C1 segment of cervical spinal cord (tissue), 14 donors: Measurements from ENCODE around the gene KIF5B.
A peak's percentile ranks its signal among the peaks of the same experiment; 100 is the strongest.
"Not testable (repeated sequence)": the region's sequence is repeated elsewhere in the genome, so short reads cannot be mapped to it uniquely, and the experiment has no call there.

Experiments
- DNase-seq, 14 donors: peaks; one replicate each; lab custom pipeline; 2025; lab: John Stamatoyannopoulos, UW

KIF5B gene

GRCh38 chr10:32056136-32057035 is at the start of gene KIF5B:
Gene KIF5B, minus strand, starts transcription at chr10:32056425. Its CDS starts 452 bp downstream, at chr10:32055973.
- DNase-seq = peak; percentile 50 to 94 (median 85)

GRCh38 chr10:32105782-32106382 is 49.7 kb upstream of the KIF5B start:
- no peak for DNase-seq

- DNase-seq = no peak
These were observed 48.6 kb upstream of the KIF5B start for GRCh38 chr10:32104622-32105509.

- no peak for DNase-seq
These were observed 48.0 kb upstream of the KIF5B start for GRCh38 chr10:32104181-32104580.

- DNase-seq = no peak
These were observed 47.5 kb upstream of the KIF5B start for GRCh38 chr10:32103721-32104120.

GRCh38 chr10:32098566-32099259 is 42.5 kb upstream of the KIF5B start:
- not testable (repeated sequence) for DNase-seq

GRCh38 chr10:32095116-32095733 is 39.0 kb upstream of the KIF5B start:
- DNase-seq = no peak

- no peak for DNase-seq
These were observed 37.4 kb upstream of the KIF5B start for GRCh38 chr10:32093650-32094049.

GRCh38 chr10:32091046-32091445 is 34.8 kb upstream of the KIF5B start:
- DNase-seq = no peak

- DNase-seq = no peak
These were observed 28.1 kb upstream of the KIF5B start for GRCh38 chr10:32084185-32084851.

GRCh38 chr10:32077896-32078485 is 21.8 kb upstream of the KIF5B start:
- peak in 1 of 14 donors; percentile 31 for DNase-seq

GRCh38 chr10:32073659-32074058 is 17.4 kb upstream of the KIF5B start:
- DNase-seq = no peak

- DNase-seq = no peak
These were observed 16.9 kb upstream of the KIF5B start for GRCh38 chr10:32073128-32073527.

- DNase-seq = no peak
These were observed 16.0 kb upstream of the KIF5B start for GRCh38 chr10:32072025-32072800.

- DNase-seq = no peak
These were observed 14.4 kb upstream of the KIF5B start for GRCh38 chr10:32070645-32071044.

GRCh38 chr10:32068569-32068968 is 12.3 kb upstream of the KIF5B start:
- no peak for DNase-seq

GRCh38 chr10:32067931-32068330 is 11.7 kb upstream of the KIF5B start:
- DNase-seq = not testable (repeated sequence)

- no peak for DNase-seq
These were observed 9.6 kb upstream of the KIF5B start for GRCh38 chr10:32065856-32066255.

- no peak for DNase-seq
These were observed 5.2 kb upstream of the KIF5B start for GRCh38 chr10:32061440-32061839.
